ENCODE results near the gene GFRA1.

Gene GFRA1

DNA sequence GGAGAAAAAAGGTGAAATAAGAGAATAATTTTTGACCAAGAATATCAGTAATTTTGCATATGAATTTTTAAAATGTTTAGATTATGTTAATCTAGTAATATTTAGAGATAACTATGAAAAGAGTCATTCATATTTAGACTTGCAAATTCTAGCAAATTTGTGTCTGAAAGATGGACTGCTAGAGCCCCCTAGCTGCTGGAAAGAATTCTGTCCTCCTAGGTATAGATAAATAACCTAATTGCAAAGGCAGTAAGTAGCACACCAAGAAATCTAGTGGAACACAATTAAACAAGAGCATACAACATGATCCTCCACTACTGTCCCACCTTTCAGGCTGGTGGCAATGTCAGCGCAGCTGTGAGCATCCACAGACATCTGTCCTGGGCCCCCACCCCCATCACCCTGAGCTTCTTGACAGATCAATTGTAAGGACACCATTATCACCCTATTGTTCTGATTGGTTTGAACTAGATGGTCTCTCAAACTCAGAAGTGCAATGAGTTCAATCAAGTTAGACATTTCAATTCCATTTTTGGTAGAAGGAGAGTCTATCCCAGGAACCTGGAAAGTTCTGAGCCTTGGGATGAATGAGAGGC, 15.0 kb upstream of the GFRA1 start:
- no peak overlapping the region for H3K4me3 ChIP-seq (ENCODE audit: control insufficient read depth, low read depth, low read length)
- TF ChIP-seq, protein P1, sequence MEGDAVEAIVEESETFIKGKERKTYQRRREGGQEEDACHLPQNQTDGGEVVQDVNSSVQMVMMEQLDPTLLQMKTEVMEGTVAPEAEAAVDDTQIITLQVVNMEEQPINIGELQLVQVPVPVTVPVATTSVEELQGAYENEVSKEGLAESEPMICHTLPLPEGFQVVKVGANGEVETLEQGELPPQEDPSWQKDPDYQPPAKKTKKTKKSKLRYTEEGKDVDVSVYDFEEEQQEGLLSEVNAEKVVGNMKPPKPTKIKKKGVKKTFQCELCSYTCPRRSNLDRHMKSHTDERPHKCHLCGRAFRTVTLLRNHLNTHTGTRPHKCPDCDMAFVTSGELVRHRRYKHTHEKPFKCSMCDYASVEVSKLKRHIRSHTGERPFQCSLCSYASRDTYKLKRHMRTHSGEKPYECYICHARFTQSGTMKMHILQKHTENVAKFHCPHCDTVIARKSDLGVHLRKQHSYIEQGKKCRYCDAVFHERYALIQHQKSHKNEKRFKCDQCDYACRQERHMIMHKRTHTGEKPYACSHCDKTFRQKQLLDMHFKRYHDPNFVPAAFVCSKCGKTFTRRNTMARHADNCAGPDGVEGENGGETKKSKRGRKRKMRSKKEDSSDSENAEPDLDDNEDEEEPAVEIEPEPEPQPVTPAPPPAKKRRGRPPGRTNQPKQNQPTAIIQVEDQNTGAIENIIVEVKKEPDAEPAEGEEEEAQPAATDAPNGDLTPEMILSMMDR (conservative IDR thresholded peaks at IDR 0.05; ENCODE audit: control insufficient read depth, insufficient read depth, low read depth, low read length): peak; percentile 66
- peak; percentile 50 for DNase-seq (ENCODE audit: low read depth)

- TF ChIP-seq, protein P1 (conservative IDR thresholded peaks at IDR 0.05; ENCODE audit: control insufficient read depth, insufficient read depth, low read depth, low read length): no peak
- DNase-seq (ENCODE audit: low read depth): no peak
- no peak overlapping the region for H3K4me3 ChIP-seq (ENCODE audit: control insufficient read depth, low read depth, low read length)
Observed at GRCh38 chr10:116286626-116287200, 13.7 kb upstream of the GFRA1 start.

DNA sequence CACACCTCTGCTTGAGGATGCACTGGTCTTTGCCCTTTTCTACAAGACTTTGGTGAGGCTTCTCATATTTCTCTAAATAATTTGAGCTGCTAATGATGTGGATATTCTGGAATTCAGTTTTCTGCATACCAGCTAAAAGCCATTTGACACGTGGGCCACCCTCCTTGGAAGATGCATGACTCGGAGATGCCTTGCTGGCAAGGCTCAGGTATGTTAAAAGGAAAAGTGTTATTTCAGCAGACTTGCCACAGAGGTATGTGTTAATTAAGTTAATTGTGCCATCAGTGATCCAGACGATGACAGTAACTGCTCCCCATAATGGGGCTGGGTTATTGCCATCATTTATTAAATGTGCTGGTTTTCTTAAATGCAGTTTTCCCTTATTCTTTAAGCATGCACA, 8.8 kb upstream of the GFRA1 start:
- no peak for DNase-seq (ENCODE audit: low read depth)
- H3K4me3 ChIP-seq (ENCODE audit: control insufficient read depth, low read depth, low read length): no peak overlapping the region
- TF ChIP-seq, protein P1 (conservative IDR thresholded peaks at IDR 0.05; ENCODE audit: control insufficient read depth, insufficient read depth, low read depth, low read length): no peak

- no peak overlapping the region for H3K4me3 ChIP-seq (ENCODE audit: control insufficient read depth, low read depth, low read length)
- TF ChIP-seq, protein P1 (conservative IDR thresholded peaks at IDR 0.05; ENCODE audit: control insufficient read depth, insufficient read depth, low read depth, low read length): no peak
- DNase-seq (ENCODE audit: low read depth): no peak
Observed at GRCh38 chr10:116278846-116279245, 5.8 kb upstream of the GFRA1 start.

GRCh38 chr10:116276981-116277380, 4.0 kb upstream of the GFRA1 start:
- TF ChIP-seq, protein P1 (conservative IDR thresholded peaks at IDR 0.05; ENCODE audit: control insufficient read depth, insufficient read depth, low read depth, low read length): no peak
- H3K4me3 ChIP-seq (ENCODE audit: control insufficient read depth, low read depth, low read length): no peak overlapping the region

GRCh38 chr10:116274064-116274904, 1.3 kb upstream of the GFRA1 start:
- DNase-seq (ENCODE audit: low read depth): no peak
- TF ChIP-seq, protein P1 (conservative IDR thresholded peaks at IDR 0.05; ENCODE audit: control insufficient read depth, insufficient read depth, low read depth, low read length): no peak
- peak overlapping the region; percentile 16 for H3K4me3 ChIP-seq (ENCODE audit: control insufficient read depth, low read depth, low read length)

More at GRCh38 chr10:116276981-116277380, 4.0 kb upstream of the GFRA1 start:
- no peak for DNase-seq (ENCODE audit: low read depth)
